ENCODE data around the gene CNIH2.
"Not testable (repeated sequence)": the region's sequence is repeated elsewhere in the genome, so short reads cannot be mapped to it uniquely, and the experiment has no call there.

CNIH2 gene

GRCh38 chr11:66309475-66309874, 31.5 kb downstream of the CNIH2 start:
- Histone ChIP-seq H3K9ac (no peak overlapping the region), H3K4me2 (no peak overlapping the region), H3K27me3 (ENCODE audit: insufficient read depth, low read depth) (peaks cover 12% of the 10 kb centered on the region; the same call in 1 of the 2 replicates)

GRCh38 chr11:66310324-66310723, 32.3 kb downstream of the CNIH2 start:
- no peak overlapping the region for H3K9ac ChIP-seq
- H3K4me2 ChIP-seq = no peak overlapping the region
- no peak overlapping the region for H3K4me3 ChIP-seq (IDR thresholded peaks at IDR 0.05; ENCODE audit: insufficient read depth, low read depth, low read length)
- H3K79me2 ChIP-seq (ENCODE audit: insufficient read depth, low read depth) = no peaks in the 10 kb centered on the region
- H3K27ac ChIP-seq = no peak overlapping the region
- peaks cover 4% of the 10 kb centered on the region for H3K4me1 ChIP-seq (ENCODE audit: low read depth, poor library complexity, severe bottlenecking)
- TF ChIP-seq CTCF (conservative IDR thresholded peaks at IDR 0.05; ENCODE audit: low read depth, low read length) = no peak
- no peaks in the 10 kb centered on the region for H3K36me3 ChIP-seq (ENCODE audit: insufficient read depth)
- H4K20me1 ChIP-seq (ENCODE audit: insufficient read depth) = no peaks in the 10 kb centered on the region
- peaks cover 9% of the 10 kb centered on the region; the same call in 1 of the 2 replicates for H3K27me3 ChIP-seq (ENCODE audit: insufficient read depth, low read depth)
- H2AFZ ChIP-seq (ENCODE audit: low read depth) = no peak overlapping the region

More at GRCh38 chr11:66309475-66309874, 31.5 kb downstream of the CNIH2 start:
- TF ChIP-seq CTCF (conservative IDR thresholded peaks at IDR 0.05; ENCODE audit: low read depth, low read length) = no peak
- Histone ChIP-seq H3K79me2 (ENCODE audit: insufficient read depth, low read depth) (no peaks in the 10 kb centered on the region), H4K20me1 (ENCODE audit: insufficient read depth) (no peaks in the 10 kb centered on the region), H2AFZ (ENCODE audit: low read depth) (no peak overlapping the region), H3K27ac (no peak overlapping the region), H3K4me3 (IDR thresholded peaks at IDR 0.05; ENCODE audit: insufficient read depth, low read depth, low read length) (no peak overlapping the region), H3K4me1 (ENCODE audit: low read depth, poor library complexity, severe bottlenecking) (peaks cover 4% of the 10 kb centered on the region), H3K36me3 (ENCODE audit: insufficient read depth) (no peaks in the 10 kb centered on the region)

GRCh38 chr11:66310803-66311440, 32.9 kb downstream of the CNIH2 start:
- H4K20me1 ChIP-seq (ENCODE audit: insufficient read depth); H3K9ac ChIP-seq; H3K4me2 ChIP-seq: not testable (repeated sequence)

DNA sequence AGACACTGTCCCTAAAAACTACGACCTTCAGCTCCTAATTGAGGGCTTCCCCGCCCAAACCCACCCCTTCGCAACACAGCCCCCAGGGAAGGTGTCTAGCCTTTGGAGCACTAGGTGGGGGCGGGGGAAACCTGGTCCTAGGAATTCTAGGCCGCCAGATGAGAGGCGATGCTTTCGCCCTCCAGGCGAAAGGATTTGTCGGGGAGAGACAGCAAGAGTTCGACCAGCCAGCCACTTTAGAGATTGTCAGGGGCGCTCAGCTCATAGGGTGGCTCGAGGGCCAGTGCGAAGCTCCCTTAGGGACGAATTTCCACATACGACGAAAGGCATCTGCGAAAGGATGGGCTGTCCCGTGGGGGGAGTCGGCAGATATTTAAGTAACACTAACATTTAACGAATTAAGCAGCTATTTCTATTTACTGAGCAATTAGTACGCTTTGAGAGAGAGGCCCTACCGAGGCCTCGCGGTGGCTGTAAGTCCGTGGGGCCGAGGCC, 33.5 kb downstream of the CNIH2 start:
- H3K79me2 ChIP-seq (ENCODE audit: insufficient read depth, low read depth) = no peaks in the 10 kb centered on the region
- H3K4me1 ChIP-seq (ENCODE audit: low read depth, poor library complexity, severe bottlenecking) = peaks cover 4% of the 10 kb centered on the region
- peak overlapping the region; percentile 89 for H3K4me2 ChIP-seq
- H3K4me3 ChIP-seq (IDR thresholded peaks at IDR 0.05; ENCODE audit: insufficient read depth, low read depth, low read length) = no peak overlapping the region
- no peaks in the 10 kb centered on the region for H4K20me1 ChIP-seq (ENCODE audit: insufficient read depth)
- peaks cover 7% of the 10 kb centered on the region; the same call in 1 of the 2 replicates for H3K27me3 ChIP-seq (ENCODE audit: insufficient read depth, low read depth)
- TF ChIP-seq CTCF (conservative IDR thresholded peaks at IDR 0.05; ENCODE audit: low read depth, low read length) = no peak
- peak overlapping the region; percentile 74 for H2AFZ ChIP-seq (ENCODE audit: low read depth)
- H3K36me3 ChIP-seq (ENCODE audit: insufficient read depth) = no peaks in the 10 kb centered on the region
- peak overlapping the region; percentile 44; the same call in 1 of the 2 replicates for H3K9ac ChIP-seq
- peak overlapping the region; percentile 42; the same call in 1 of the 2 replicates for H3K27ac ChIP-seq

More at GRCh38 chr11:66310803-66311440, 32.9 kb downstream of the CNIH2 start:
- not testable (repeated sequence) for H3K4me1 ChIP-seq (ENCODE audit: low read depth, poor library complexity, severe bottlenecking); H3K4me3 ChIP-seq (IDR thresholded peaks at IDR 0.05; ENCODE audit: insufficient read depth, low read depth, low read length); H3K79me2 ChIP-seq (ENCODE audit: insufficient read depth, low read depth); H3K27me3 ChIP-seq (ENCODE audit: insufficient read depth, low read depth); H3K36me3 ChIP-seq (ENCODE audit: insufficient read depth); H2AFZ ChIP-seq (ENCODE audit: low read depth); H3K27ac ChIP-seq

DNA sequence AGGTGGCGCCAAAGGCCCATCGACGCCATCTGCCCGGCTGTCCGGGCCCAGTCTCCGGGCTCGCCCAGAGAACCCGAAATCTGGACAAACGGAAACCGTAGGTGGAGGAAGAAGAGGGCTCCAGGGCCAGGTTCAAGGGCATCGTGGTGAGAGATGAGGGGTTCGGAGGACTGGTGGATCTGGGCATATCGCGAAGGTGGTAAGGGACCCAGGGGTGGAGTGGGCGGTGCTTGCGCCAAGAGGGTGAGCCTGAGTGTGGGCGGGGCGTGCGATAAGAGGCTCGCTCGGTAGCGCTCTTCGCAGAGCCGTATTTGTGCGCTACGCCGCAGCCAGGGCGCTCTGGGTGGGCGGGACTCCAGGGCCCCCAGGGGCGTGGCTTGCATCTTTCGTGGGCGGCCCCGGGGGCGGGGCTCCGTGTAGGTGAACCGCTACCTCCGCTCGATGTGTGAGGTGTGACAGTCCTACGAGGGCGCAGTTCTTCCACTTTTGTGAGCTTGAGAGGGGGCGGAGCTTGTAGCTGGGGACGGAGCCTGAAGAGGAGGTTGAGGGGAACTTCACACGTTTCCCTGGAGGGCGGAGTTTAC, 34.1 kb downstream of the CNIH2 start:
- peaks cover 4% of the 10 kb centered on the region for H3K4me1 ChIP-seq (ENCODE audit: low read depth, poor library complexity, severe bottlenecking)
- peak overlapping the region; percentile 64 for H3K27ac ChIP-seq
- no peaks in the 10 kb centered on the region for H3K79me2 ChIP-seq (ENCODE audit: insufficient read depth, low read depth)
- peak overlapping the region; percentile 74 for H2AFZ ChIP-seq (ENCODE audit: low read depth)
- H3K36me3 ChIP-seq (ENCODE audit: insufficient read depth) = no peaks in the 10 kb centered on the region
- no peak overlapping the region for H3K4me3 ChIP-seq (IDR thresholded peaks at IDR 0.05; ENCODE audit: insufficient read depth, low read depth, low read length)
- peak overlapping the region; percentile 89 for H3K4me2 ChIP-seq
- H4K20me1 ChIP-seq (ENCODE audit: insufficient read depth) = no peaks in the 10 kb centered on the region
- peak; percentile 84 for TF ChIP-seq CTCF (conservative IDR thresholded peaks at IDR 0.05; ENCODE audit: low read depth, low read length)
- H3K27me3 ChIP-seq (ENCODE audit: insufficient read depth, low read depth) = peaks cover 4% of the 10 kb centered on the region; the same call in 1 of the 2 replicates
- H3K9ac ChIP-seq = peak overlapping the region; percentile 44; the same call in 1 of the 2 replicates

Measured in KMS-11 (cell line).